Colonic mucosa (tissue), 4 donors: ENCODE data around the gene NOL4L. TPM values are rescaled to one million over a fixed set of nuclear protein-coding genes. Genes with fewer than 3 reads are reported as not detected.

Experiments
- DNase-seq: peaks from one replicate; pipeline ENCODE4 v3.0.0-alpha.2; 2020
- H3K27ac ChIP-seq: fragments of 200-600 bp; one replicate; pipeline ENCODE4 v1.8.0; 2021
- H3K27me3 ChIP-seq: fragments of 200-600 bp; one replicate; pipeline ENCODE4 v1.8.0; 2021
- H3K36me3 ChIP-seq: fragments of 200-600 bp; one replicate; pipeline ENCODE4 v1.8.0; 2021
- H3K4me1 ChIP-seq: fragments of 200-600 bp; one replicate; pipeline ENCODE4 v1.8.0; 2021; ENCODE audit warnings: mild to moderate bottlenecking
- H3K4me3 ChIP-seq: fragments of 200-600 bp; one replicate; pipeline ENCODE4 v1.8.0; 2021
- H3K9ac ChIP-seq, 2 donors: one replicate each; pipeline ENCODE4 v1.7.0; 2013; ENCODE audit warnings: control low read depth in 2 of 2, low read depth in 2 of 2, low read length in 2 of 2
- H3K9me3 ChIP-seq: fragments of 200-600 bp; one replicate; pipeline ENCODE4 v1.8.0; 2021
- CTCF ChIP-seq: fragments of 200-600 bp; IDR thresholded peaks from one replicate; pipeline ENCODE4 v1.8.0; 2022; ENCODE audit warnings: antibody characterized with exemption, mild to moderate bottlenecking
- intact Hi-C: fragments of 100-400 bp; cut with DNase I; formaldehyde crosslinking; loops from one replicate; pipeline ENCODE4 v1.14.1; 2022
- total RNA-seq, 2 donors: library from RNA; stranded (reverse); fragmentation: NEBNext Ultra II Directional in 1 of 2; extraction: Animal tissue kit (Norgen Biotek cat#: 25700) in 1 of 2; gene quantifications; one replicate each; pipeline ENCODE4 v1.2.1, GENCODE V29; 2021
- donor health status: healthy.
- donor health status: DM: no; HTN: no; CAD: no.
- donor health status: DM: no; HTN: no; CAD: no.

NOL4L gene
- total RNA-seq, 2 donors from 2014 or later, result 54.2 to 58.0 TPM

- Histone ChIP-seq H3K36me3 (no peaks in the 10 kb centered on the region), H3K27me3 (no peaks in the 10 kb centered on the region), H3K27ac (no peak overlapping the region), H3K9ac (no peak overlapping the region), H3K4me1 (no peaks in the 10 kb centered on the region), H3K9me3 (no peaks in the 10 kb centered on the region), H3K4me3 (no peak overlapping the region)
- TF ChIP-seq CTCF, result no peak
- no peak for DNase-seq
- intact Hi-C loops, result no loop called here
These were observed 184.7 kb downstream of the NOL4L start for GRCh38 chr20:32400476-32400875.

- no peaks in the 10 kb centered on the region for H3K36me3 ChIP-seq
- intact Hi-C loops, result no loop called here
- TF ChIP-seq CTCF, result no peak
- H3K4me1 ChIP-seq, result no peaks in the 10 kb centered on the region
- no peaks in the 10 kb centered on the region for H3K27me3 ChIP-seq
- no peak overlapping the region for H3K9ac ChIP-seq
- H3K4me3 ChIP-seq, result no peak overlapping the region
- H3K27ac ChIP-seq, result no peak overlapping the region
- no peak for DNase-seq
- no peaks in the 10 kb centered on the region for H3K9me3 ChIP-seq
These were observed 187.5 kb downstream of the NOL4L start for GRCh38 chr20:32397567-32398084.

DNA sequence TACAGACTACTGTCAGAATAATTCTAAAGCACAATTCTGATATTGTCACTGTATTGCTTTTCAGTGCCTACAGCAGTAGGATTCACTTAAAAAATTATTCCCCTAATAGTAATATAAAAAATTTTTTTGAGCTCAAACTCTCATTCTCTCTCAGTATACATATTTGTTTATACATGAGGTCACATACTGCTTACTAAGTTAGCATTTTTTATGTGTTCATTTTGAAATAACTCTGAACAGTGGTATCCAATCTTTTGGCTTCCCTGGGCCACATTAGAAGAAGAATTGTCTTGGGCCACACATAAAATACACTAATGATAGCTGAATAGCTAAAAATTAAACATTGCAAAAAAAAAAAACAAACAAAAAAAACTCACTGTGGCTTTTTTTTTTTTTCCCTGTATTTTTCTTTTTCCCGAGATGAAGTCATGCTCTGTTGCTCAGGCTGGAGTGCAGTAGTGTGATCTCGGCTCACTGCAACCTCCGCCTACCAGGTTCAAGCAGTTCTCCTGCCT is 188.4 kb downstream of the NOL4L start:
- H3K4me1 ChIP-seq, result no peaks in the 10 kb centered on the region
- H3K27ac ChIP-seq, result no peak overlapping the region
- no peaks in the 10 kb centered on the region for H3K9me3 ChIP-seq
- no peaks in the 10 kb centered on the region for H3K36me3 ChIP-seq
- H3K27me3 ChIP-seq, result no peaks in the 10 kb centered on the region
- no peak for DNase-seq
- intact Hi-C loops, result no loop called here
- H3K4me3 ChIP-seq, result no peak overlapping the region
- TF ChIP-seq CTCF, result no peak
- no peak overlapping the region for H3K9ac ChIP-seq

DNA sequence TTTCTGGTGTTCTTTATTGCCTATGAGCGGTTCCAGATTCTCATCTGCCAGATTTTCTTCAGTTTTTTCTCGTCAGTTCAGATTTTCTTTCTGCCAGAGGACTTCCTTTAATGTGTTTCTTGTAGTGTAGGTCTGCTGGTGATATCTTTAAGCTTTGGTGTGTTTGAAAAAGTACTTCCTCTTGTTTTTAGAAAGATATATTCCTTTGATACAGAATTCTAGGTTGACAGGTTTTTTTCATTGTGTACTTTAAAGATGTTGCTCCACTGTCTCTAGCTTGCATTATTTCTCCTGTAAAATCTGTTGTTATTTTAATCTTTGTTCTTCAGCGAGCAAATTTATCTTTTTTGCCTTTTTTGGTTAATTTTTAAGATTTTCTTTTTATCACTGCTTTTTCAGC is 190.1 kb downstream of the NOL4L start:
- DNase-seq, result no peak
- intact Hi-C loops, result no loop called here
- no peaks in the 10 kb centered on the region for H3K36me3 ChIP-seq
- H3K4me1 ChIP-seq, result no peaks in the 10 kb centered on the region
- no peak overlapping the region for H3K4me3 ChIP-seq
- no peaks in the 10 kb centered on the region for H3K27me3 ChIP-seq
- no peak for TF ChIP-seq CTCF
- H3K9me3 ChIP-seq, result no peaks in the 10 kb centered on the region
- H3K27ac ChIP-seq, result no peak overlapping the region
- H3K9ac ChIP-seq, result no peak overlapping the region

Other genes starting within 250 kb of the NOL4L start
- 10 to 100 TPM; 38.8 to 40.4 TPM for gene ASXL1, start 227.0 kb downstream of the NOL4L start, total RNA-seq
- gene C20orf203, start 88.6 kb upstream of the NOL4L start, total RNA-seq, result not detected
- gene COMMD7, start 158.1 kb upstream of the NOL4L start, total RNA-seq, result 10 to 100 TPM; 28.9 to 43.8 TPM
- gene DNMT3B, start 177.1 kb upstream of the NOL4L start, total RNA-seq, result 1 to 10 TPM in 1 of 2 donors, under 1 TPM in 1; 0.80 to 3.3 TPM
- gene MAPRE1, start 234.6 kb upstream of the NOL4L start, total RNA-seq, result 100 to 1,000 TPM in 1 of 2 donors, 10 to 100 TPM in 1; 88.7 to 101 TPM